Keratinocyte (primary cell): Measurements from ENCODE around the gene PAX5.

Source experiments
- CTCF ChIP-seq, 3 experiments: IDR thresholded peaks in 1 of 3; conservative IDR thresholded peaks in 1 of 3; optimal IDR thresholded peaks in 1 of 3; 2 replicates in 2 of 3; 3 replicates in 1 of 3; pipeline versions ENCODE3 to v1.5.1; 2011; ENCODE audit warnings: low read length in 3 of 3, mild to moderate bottlenecking in 3 of 3, moderate library complexity in 2 of 3, control low read depth in 1 of 3, inconsistent platforms in 1 of 3; ENCODE audit not compliant: insufficient read depth in 2 of 3; ENCODE audit errors: extremely low read depth in 1 of 3
- EZH2 ChIP-seq: IDR thresholded peaks from one replicate; pipeline ENCODE4 v1.6.1; 2012; ENCODE audit warnings: inconsistent platforms, mild to moderate bottlenecking, low read length, moderate library complexity

- no peak for TF ChIP-seq CTCF (optimal IDR thresholded peaks at IDR 0.05 in 1 of 3, IDR thresholded peaks at IDR 0.05 in 1 of 3, conservative IDR thresholded peaks at IDR 0.05 in 1 of 3; ENCODE audit: extremely low read depth in 1 of 3, insufficient read depth in 2 of 3, low read length in 3 of 3)
- TF ChIP-seq EZH2: no peak
Observed at GRCh38 chr9:37053684-37054362, 19.8 kb upstream of the PAX5 start.
